Peyer's patch (tissue), 4 donors: ENCODE data around the gene MTARC1. TPM values are rescaled to one million over a fixed set of nuclear protein-coding genes. Genes with fewer than 3 reads are reported as not detected.

Experiments used
- DNase-seq, 3 donors: peaks; one replicate each; pipeline ENCODE4 v3.0.0-alpha.2; 2017 to 2019
- H3K27ac ChIP-seq, 4 donors: fragments of 200-600 bp; sonication (generic); one replicate each; pipeline ENCODE4 v1.5.1; 2016 to 2019
- H3K27me3 ChIP-seq, 2 donors: fragments of 200-600 bp; sonication (generic); one replicate each; pipeline ENCODE4 v1.5.1; 2019
- H3K36me3 ChIP-seq, 3 donors: fragments of 200-600 bp; sonication (generic); one replicate each; pipeline ENCODE4 v1.5.1; 2016 to 2019
- H3K4me1 ChIP-seq, 4 donors: fragments of 200-600 bp; sonication (generic); one replicate each; pipeline ENCODE4 v1.5.1; 2016 to 2019
- H3K4me3 ChIP-seq, 4 donors: fragments of 200-600 bp; sonication (generic); 1 replicate in 3 of 4; 2 replicates in 1 of 4; pipeline ENCODE4 v1.5.1; 2016 to 2019; ENCODE audit warnings: mild to moderate bottlenecking in 1 of 4
- H3K9me3 ChIP-seq, 4 donors: fragments of 200-600 bp; sonication (generic); one replicate each; pipeline ENCODE4 v1.5.1; 2016 to 2019; ENCODE audit warnings: mild to moderate bottlenecking in 1 of 4
- POLR2A ChIP-seq, 2 donors: fragments of 450-650 bp; IDR thresholded peaks; one replicate each; pipeline ENCODE4 v1.5.1; 2017; ENCODE audit warnings: antibody characterized with exemption in 2 of 2, mild to moderate bottlenecking in 2 of 2, moderate library complexity in 2 of 2
- total RNA-seq, 4 donors: library from RNA; depleted of rRNA; stranded (reverse); fragments of >200 nt; gene quantifications; one replicate each; pipeline ENCODE4 v1.1.0, GENCODE V29; 2016
- TF ChIP-seq, protein P1 (sequence below), 6 experiments: fragments of 450-650 bp in 4 of 6; fragments of 200-600 bp in 2 of 6; sonication (generic) in 1 of 6; IDR thresholded peaks; one replicate each; pipeline ENCODE4 v1.5.1; 2017 to 2019; ENCODE audit warnings: antibody characterized with exemption in 6 of 6, mild to moderate bottlenecking in 3 of 6, moderate library complexity in 1 of 6

Gene MTARC1
- total RNA-seq, 4 donors from 2014 or later, result 3.3 to 7.8 (median 5.8) TPM

DNA sequence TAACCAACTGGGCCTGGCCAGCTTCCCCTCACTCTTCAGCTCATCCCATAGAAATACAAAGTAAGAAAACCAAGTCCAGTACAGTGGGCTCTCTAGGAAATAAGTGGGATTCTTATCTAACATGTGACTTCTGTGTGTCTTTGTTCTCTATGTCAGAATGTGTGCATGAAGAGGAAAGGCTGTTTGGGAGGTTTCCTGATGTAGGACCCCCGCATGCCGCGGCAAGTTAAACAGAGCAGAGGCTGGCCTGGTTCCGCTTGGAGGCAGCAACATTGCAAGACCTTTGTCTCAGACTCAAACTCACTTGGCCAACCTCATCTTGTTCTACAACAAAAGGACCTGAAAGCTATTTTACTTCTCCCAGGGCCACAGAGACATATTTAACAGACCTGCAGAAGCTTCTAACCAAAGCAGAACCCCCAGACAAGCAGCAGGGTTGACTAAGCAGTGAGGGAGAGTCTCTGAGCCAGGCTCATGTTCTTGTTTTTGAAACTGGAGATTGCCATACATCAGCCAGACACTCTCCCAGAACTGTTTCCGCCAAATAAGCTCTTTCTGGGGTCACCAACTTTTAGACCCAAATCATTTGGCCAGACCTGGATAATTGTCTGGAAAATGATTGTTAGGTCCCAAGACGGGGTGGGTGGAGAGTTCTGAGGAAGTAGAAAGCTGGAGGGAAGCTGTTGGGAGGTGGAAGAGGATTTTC is 32.3 kb upstream of the MTARC1 start:
- Histone ChIP-seq H3K9me3 (no peaks in the 10 kb centered on the region), H3K4me1 (peaks cover 0 to 15% (median 0%) of the 10 kb centered on the region in 4 donors), H3K36me3 (peaks cover 0 to 36% (median 0%) of the 10 kb centered on the region in 3 donors), H3K27me3 (no peaks in the 10 kb centered on the region), H3K4me3 (no peak overlapping the region), H3K27ac (no peak overlapping the region)
- no peak for DNase-seq
- no peak for TF ChIP-seq POLR2A (IDR thresholded peaks at IDR 0.05)
- TF ChIP-seq, protein P1, sequence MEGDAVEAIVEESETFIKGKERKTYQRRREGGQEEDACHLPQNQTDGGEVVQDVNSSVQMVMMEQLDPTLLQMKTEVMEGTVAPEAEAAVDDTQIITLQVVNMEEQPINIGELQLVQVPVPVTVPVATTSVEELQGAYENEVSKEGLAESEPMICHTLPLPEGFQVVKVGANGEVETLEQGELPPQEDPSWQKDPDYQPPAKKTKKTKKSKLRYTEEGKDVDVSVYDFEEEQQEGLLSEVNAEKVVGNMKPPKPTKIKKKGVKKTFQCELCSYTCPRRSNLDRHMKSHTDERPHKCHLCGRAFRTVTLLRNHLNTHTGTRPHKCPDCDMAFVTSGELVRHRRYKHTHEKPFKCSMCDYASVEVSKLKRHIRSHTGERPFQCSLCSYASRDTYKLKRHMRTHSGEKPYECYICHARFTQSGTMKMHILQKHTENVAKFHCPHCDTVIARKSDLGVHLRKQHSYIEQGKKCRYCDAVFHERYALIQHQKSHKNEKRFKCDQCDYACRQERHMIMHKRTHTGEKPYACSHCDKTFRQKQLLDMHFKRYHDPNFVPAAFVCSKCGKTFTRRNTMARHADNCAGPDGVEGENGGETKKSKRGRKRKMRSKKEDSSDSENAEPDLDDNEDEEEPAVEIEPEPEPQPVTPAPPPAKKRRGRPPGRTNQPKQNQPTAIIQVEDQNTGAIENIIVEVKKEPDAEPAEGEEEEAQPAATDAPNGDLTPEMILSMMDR (IDR thresholded peaks at IDR 0.05), result no peak

DNA sequence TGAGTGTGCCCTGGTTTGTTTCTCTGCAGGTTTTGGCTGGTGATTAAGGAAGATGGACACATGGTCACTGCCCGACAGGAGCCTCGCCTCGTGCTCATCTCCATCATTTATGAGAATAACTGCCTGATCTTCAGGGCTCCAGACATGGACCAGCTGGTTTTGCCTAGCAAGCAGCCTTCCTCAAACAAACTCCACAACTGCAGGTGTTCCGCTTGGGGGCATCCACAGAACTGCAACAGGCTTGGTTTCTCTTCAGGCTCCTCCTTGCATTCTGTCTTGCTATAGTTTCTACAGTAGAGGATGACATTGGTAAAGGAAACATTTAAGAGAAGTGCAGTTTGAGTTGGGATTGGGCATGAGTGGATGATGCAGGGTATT is 31.8 kb upstream of the MTARC1 start:
- DNase-seq, result no peak
- Histone ChIP-seq H3K9me3 (no peaks in the 10 kb centered on the region), H3K27me3 (no peaks in the 10 kb centered on the region), H3K4me1 (peaks cover 0 to 15% (median 0%) of the 10 kb centered on the region in 4 donors), H3K27ac (no peak overlapping the region), H3K4me3 (no peak overlapping the region), H3K36me3 (peaks cover 0 to 36% (median 0%) of the 10 kb centered on the region in 3 donors)
- TF ChIP-seq, protein P1 (IDR thresholded peaks at IDR 0.05), result no peak
- TF ChIP-seq POLR2A (IDR thresholded peaks at IDR 0.05), result no peak

DNA sequence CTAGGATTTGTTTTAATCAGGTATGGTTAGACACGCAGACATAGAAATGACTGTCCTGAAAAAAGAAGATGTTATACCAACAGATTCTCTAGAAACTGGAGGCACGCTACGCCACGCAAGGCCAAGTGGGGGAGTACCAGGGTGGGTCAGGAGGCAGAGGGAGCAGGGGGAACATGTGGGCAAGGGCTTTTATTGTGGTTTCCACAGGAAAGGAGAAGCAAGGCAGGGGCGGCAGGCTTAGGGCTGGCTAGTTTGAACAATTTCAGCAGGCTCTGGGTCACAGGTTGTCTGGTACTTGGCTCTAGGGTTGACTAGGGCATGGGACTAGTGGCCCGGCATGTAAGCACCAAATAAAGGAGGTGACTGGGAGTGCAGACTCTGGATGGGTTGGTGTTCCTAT is 31.4 kb upstream of the MTARC1 start:
- no peak overlapping the region for H3K4me3 ChIP-seq
- DNase-seq, result no peak
- H3K36me3 ChIP-seq, result peaks cover 0 to 36% (median 0%) of the 10 kb centered on the region in 3 donors
- H3K27ac ChIP-seq, result no peak overlapping the region
- H3K4me1 ChIP-seq, result peaks cover 0 to 15% (median 0%) of the 10 kb centered on the region in 4 donors
- no peaks in the 10 kb centered on the region for H3K9me3 ChIP-seq
- TF ChIP-seq, protein P1 (IDR thresholded peaks at IDR 0.05), result no peak
- no peaks in the 10 kb centered on the region for H3K27me3 ChIP-seq

DNA sequence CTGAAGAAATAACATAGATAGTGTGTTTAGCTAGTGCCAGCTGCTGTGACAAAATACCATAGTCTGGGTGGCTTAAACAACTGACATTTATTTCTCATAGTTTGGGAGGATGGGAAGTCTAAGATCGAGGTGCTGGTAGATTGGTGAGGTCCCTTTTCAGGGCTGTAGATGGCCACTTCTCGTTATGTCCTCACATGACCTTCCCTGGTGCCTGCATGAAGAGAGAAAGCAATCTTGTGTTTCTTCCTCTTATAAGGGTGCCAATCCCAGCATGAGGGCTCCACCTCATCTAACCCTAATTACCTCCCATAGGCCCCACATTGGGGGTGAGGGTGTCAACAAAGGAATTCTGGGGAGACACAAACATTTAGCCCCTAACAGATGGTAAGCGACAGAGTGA is 29.3 kb upstream of the MTARC1 start:
- Histone ChIP-seq H3K4me3 (no peak overlapping the region), H3K27me3 (no peaks in the 10 kb centered on the region), H3K9me3 (no peaks in the 10 kb centered on the region), H3K4me1 (peaks cover 0 to 10% (median 2%) of the 10 kb centered on the region in 4 donors), H3K27ac (no peak overlapping the region), H3K36me3 (peaks cover 0 to 37% (median 0%) of the 10 kb centered on the region in 3 donors)
- DNase-seq, result no peak
- TF ChIP-seq, protein P1 (IDR thresholded peaks at IDR 0.05), result no peak

DNA sequence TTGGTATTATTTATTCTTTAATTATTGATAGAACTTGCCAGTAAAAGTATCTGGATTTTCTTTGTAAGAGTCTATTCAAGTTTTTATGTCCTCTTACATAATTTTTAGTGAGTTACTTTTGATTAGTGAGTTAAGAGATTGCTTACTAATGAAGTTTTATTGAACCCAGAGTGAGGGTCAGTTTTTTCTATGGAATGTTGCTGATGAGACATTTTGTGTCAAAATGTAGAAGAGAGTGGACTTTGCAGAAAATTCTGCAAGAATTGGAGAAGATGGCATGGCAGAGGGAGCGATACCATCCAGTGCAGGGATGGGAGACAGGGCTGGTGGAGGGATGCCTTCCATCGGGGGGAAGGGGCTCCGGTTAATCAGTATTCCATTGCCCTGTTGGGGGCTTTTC is 27.6 kb upstream of the MTARC1 start:
- Histone ChIP-seq H3K4me1 (peaks cover 0 to 9% (median 2%) of the 10 kb centered on the region in 4 donors), H3K27ac (no peak overlapping the region), H3K4me3 (no peak overlapping the region), H3K27me3 (no peaks in the 10 kb centered on the region), H3K9me3 (no peaks in the 10 kb centered on the region), H3K36me3 (peaks cover 0 to 51% (median 0%) of the 10 kb centered on the region in 3 donors)
- no peak for TF ChIP-seq POLR2A (IDR thresholded peaks at IDR 0.05)
- TF ChIP-seq, protein P1 (IDR thresholded peaks at IDR 0.05), result no peak
- no peak for DNase-seq
